GM12892 (cell line): ENCODE measurements around the gene FEZ2.

Experiments
- POLR2A ChIP-seq: IDR thresholded peaks from 2 replicates; pipeline ENCODE4 v1.6.1; 2011; ENCODE audit warnings: low read depth, low read length, control low read depth
- POLR2AphosphoS5 ChIP-seq: IDR thresholded peaks from 2 replicates; pipeline ENCODE4 v1.6.1; 2011; ENCODE audit warnings: low read depth, low read length, control low read depth
- TAF1 ChIP-seq: IDR thresholded peaks from 2 replicates; pipeline ENCODE4 v1.6.1; 2011; ENCODE audit warnings: low read depth, mild to moderate bottlenecking, control low read depth, low read length, borderline replicate concordance

- TF ChIP-seq POLR2A (no peak), POLR2AphosphoS5 (no peak), TAF1 (no peak)
These were observed 13.7 kb downstream of the FEZ2 start for GRCh38 chr2:36584148-36584794.
